GM19452 (cell line): ENCODE results near the gene DMRTB1.

Experiments used
- ATAC-seq: cut with Tn5 transposase; IDR thresholded peaks from one replicate; pipeline ENCODE4 v1.9.1; 2021; ENCODE audit not compliant: unreplicated experiment

Gene DMRTB1

GRCh38 chr1:53462769-53463501, 3.7 kb downstream of the DMRTB1 start:
- ATAC-seq: no peak

GRCh38 chr1:53463961-53464899, 5.0 kb downstream of the DMRTB1 start:
- no peak for ATAC-seq

- ATAC-seq: no peak
Observed at GRCh38 chr1:53465023-53465957, 6.1 kb downstream of the DMRTB1 start.

GRCh38 chr1:53467391-53467790, 8.2 kb downstream of the DMRTB1 start:
- no peak for ATAC-seq

- no peak for ATAC-seq
Observed at GRCh38 chr1:53468374-53468773, 9.2 kb downstream of the DMRTB1 start.

GRCh38 chr1:53469373-53469772, 10.2 kb downstream of the DMRTB1 start:
- no peak for ATAC-seq

- ATAC-seq: no peak
Observed at GRCh38 chr1:53470155-53470554, 11.0 kb downstream of the DMRTB1 start.

- no peak for ATAC-seq
Observed at GRCh38 chr1:53470584-53470983, 11.4 kb downstream of the DMRTB1 start.

GRCh38 chr1:53471000-53471399, 11.8 kb downstream of the DMRTB1 start:
- no peak for ATAC-seq

- ATAC-seq: no peak
Observed at GRCh38 chr1:53473463-53473862, 14.3 kb downstream of the DMRTB1 start.

GRCh38 chr1:53475664-53476063, 16.5 kb downstream of the DMRTB1 start:
- ATAC-seq: no peak

GRCh38 chr1:53476579-53476978, 17.4 kb downstream of the DMRTB1 start:
- no peak for ATAC-seq

GRCh38 chr1:53477651-53478501, 18.7 kb downstream of the DMRTB1 start:
- no peak for ATAC-seq

GRCh38 chr1:53478502-53478818, 19.3 kb downstream of the DMRTB1 start:
- no peak for ATAC-seq

GRCh38 chr1:53480678-53481077, 21.5 kb downstream of the DMRTB1 start:
- ATAC-seq: no peak

GRCh38 chr1:53481456-53481855, 22.3 kb downstream of the DMRTB1 start:
- ATAC-seq: no peak

- ATAC-seq: no peak
Observed at GRCh38 chr1:53482441-53483153, 23.4 kb downstream of the DMRTB1 start.

GRCh38 chr1:53483170-53483569, 24.0 kb downstream of the DMRTB1 start:
- ATAC-seq: no peak

GRCh38 chr1:53483656-53484055, 24.5 kb downstream of the DMRTB1 start:
- ATAC-seq: no peak
